ENCODE results near the gene BRD1. TPM values are rescaled to one million over a fixed set of nuclear protein-coding genes. Genes with fewer than 3 reads are reported as not detected.

Gene BRD1
- total RNA-seq, 2 experiments from 2014 or later = 49.9 to 56.6 TPM

DNA sequence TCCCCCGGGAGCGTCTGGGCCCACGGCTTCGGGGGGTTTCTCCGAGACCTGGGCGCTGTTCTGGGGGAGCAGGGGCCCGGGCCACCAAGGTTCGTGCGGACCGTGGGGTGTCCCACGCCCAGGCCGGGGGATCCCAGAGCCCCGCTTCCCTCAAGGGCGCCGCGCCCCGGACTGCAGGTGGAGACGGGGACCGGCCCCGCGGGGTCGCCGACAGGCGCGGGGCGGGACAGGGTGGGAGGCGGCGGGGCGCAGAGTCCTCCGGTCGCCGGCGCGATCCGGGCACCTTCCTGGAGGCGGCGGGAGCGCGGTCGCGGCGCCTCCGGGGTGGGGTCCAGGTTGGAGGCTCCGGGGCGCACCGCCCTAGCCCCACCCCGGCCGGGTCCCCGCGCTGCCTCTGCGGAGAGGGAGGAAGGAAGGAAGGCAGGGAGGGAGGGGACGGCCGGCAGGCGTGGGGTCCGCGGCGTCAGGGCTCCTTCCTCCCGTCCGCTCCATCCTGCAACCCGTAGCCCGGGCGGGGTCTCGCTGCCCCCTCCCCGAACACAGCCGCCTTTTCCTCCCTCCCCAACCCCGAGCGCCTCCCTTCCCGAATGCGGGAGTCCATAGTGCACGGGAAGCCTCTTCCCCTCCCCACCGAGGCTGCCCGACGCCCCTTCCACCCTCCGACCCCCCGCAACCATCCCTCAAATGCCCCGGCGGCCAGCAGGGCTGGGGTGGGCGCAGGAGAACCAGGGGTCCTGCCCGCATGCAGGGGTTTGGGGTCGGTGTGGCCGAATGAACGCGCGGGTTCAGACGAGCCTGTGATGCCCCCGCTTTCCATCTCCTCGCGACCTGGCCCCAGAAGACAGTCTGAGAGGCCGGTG is 21.7 kb upstream of the BRD1 start:
- Mint-ChIP-seq H3K9me3 (ENCODE audit: low read depth) (no peaks in the 10 kb centered on the region), H3K27me3 (peaks cover 45% of the 10 kb centered on the region), H3K4me3 (peak overlapping the region; percentile 46), H3K36me3 (no peaks in the 10 kb centered on the region), H3K27ac (no peak overlapping the region), H3K4me1 (peaks cover 19% of the 10 kb centered on the region)
- DNase-seq (no peak), ATAC-seq (no peak)
- CTCF ChIA-PET = no interaction called here

DNA sequence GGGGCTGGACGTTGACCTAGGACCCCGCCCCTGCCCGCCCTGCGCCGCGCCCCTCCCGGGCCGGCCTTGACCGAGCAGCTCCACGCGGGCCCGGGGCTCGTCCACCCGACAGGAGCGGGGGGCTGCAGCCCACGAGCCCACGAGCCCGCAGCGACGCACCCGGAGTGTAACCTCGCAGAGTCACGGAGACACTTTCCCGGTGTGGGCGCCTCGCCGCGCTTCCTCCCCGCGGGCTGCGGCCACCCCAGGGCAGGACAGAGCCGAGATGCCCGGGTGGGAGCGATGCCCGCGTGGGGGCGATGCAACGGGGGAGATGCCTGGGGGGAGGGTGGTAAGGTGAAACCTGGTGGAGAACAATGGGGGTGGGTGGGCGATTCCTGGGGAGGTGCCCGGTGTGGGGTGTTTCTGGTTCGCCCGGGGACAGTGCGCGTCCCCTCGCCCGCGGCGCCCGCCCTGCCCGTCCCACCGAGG is 21.1 kb upstream of the BRD1 start:
- Mint-ChIP-seq H3K4me3 (peak overlapping the region; percentile 24), H3K4me1 (peaks cover 19% of the 10 kb centered on the region), H3K9me3 (ENCODE audit: low read depth) (no peaks in the 10 kb centered on the region), H3K36me3 (no peaks in the 10 kb centered on the region), H3K27me3 (peaks cover 45% of the 10 kb centered on the region), H3K27ac (no peak overlapping the region)
- DNase-seq = no peak
- no peak for ATAC-seq
- CTCF ChIA-PET = interaction anchor here (1.9 kb wide), 1 partner anchor 10 kb away, joined by 7 read pairs; no protein-coding TSS in a partner anchor

DNA sequence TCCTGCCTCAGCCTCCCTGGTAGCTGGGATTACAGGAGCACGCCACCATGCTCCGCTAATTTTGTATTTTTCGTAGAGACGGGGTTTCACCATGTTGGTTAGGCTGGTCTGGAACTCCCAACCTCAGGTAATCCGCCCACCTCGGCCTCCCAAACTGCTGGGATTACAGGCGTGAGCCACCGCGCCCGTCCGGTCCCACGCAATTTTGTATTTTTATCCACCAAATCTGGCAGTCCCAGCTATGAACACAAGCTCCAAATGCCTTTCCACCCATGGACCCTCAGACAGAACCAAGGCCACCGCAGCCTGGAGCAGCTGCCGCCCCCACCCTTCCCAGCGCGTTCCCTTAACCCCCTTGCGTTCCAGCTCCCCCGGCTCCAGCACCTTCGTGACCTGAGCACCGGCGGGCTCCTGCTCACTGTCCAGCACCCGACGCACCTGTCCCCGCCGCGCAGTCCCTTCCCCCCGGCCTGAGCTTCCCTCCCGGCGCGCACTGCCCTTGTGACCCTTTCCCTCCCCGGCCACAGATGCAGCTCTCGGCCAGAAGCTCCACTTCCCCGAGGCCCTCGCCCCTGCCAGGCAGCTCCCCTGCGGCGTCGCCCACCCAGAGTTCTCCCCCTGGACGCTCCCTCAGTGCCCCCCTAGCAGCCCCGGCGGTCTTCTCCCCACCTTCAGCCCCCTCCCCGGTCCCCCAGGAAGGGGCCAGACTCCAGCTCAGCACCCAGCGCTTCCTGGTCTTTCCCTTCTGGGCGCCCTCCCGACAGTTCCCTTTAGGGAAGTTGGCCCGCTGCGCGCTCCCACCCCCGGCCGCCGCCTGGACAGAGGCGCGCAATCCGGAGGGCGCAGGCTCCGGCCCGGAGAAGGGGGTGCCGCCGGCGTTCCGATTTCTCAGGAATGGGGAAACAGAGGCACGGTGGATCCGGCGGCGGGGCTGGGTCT is 20.3 kb upstream of the BRD1 start:
- Mint-ChIP-seq H3K4me3 (peak overlapping the region; percentile 13), H3K4me1 (peaks cover 19% of the 10 kb centered on the region), H3K36me3 (no peaks in the 10 kb centered on the region), H3K27ac (no peak overlapping the region), H3K9me3 (ENCODE audit: low read depth) (no peaks in the 10 kb centered on the region), H3K27me3 (peaks cover 45% of the 10 kb centered on the region)
- DNase-seq = no peak
- CTCF ChIA-PET = interaction anchor here (1.5 to 1.9 kb wide), 2 partner anchors 9 to 182 kb away, joined by 3 to 7 read pairs; no protein-coding TSS in a partner anchor
- no peak for ATAC-seq

DNA sequence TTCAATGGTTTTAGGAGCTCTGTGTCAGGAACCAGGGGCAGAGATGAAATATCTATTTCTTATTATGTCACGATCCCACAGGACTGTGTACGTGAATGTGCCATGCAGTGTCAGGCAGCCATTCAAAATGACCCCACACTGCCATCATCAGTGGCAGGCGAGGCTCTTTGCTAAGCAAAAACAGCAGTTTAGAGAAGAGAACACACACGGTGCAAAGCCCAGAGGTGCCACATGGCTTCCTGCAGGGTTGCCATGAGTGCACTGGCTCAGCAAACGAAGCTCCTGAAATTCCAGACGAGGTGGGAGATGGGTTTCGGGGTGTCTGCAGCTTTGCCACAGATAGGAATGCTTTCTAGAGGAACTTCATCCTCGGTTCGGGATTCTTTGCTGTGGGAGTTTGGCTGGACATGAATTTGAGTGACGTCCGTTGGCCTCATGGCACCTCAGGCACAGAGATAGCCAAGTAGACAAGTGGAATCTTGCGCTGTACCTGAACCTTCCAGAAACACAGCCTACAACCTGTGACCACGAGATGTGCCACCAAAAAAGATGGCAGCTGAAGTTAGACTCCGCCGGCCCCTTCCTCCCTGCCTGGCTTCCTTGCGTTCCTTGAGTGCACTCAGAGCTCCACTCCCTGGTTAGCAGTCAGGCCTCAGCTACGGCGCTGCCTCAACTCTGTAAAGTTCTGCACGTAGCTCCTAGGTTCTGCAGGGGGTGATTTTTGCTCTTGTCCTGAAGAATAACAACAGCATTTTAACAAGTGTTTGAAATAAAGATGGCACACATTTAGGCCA is 18.2 kb upstream of the BRD1 start:
- CTCF ChIA-PET = no interaction called here
- DNase-seq (no peak), ATAC-seq (no peak)
- Mint-ChIP-seq H3K36me3 (no peaks in the 10 kb centered on the region), H3K27me3 (peaks cover 36% of the 10 kb centered on the region), H3K9me3 (ENCODE audit: low read depth) (no peaks in the 10 kb centered on the region), H3K4me1 (peaks cover 16% of the 10 kb centered on the region), H3K4me3 (no peak overlapping the region), H3K27ac (no peak overlapping the region)

DNA sequence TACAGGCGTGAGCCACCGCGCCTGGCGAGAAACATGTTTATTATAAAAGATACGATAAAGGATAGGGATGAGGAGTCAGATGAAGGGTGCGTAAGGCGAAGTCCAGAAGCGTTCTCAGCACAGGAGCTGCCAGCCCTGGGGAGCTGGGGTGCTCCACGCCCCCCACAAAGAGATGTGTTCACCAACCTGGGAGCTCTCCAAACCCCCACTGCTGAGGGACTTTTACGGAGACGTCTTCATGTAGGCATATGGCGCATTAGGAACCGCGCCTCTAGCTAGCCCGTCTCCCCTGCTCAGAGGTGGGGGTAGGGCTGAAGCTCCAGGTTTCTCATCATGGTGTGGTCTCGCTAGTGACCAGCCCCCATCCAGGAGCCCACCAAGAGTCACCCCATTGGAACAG is 17.6 kb upstream of the BRD1 start:
- no peak overlapping the region for H3K4me3 Mint-ChIP-seq
- ATAC-seq = no peak
- H3K9me3 Mint-ChIP-seq (ENCODE audit: low read depth) = no peaks in the 10 kb centered on the region
- H3K36me3 Mint-ChIP-seq = no peaks in the 10 kb centered on the region
- no peak for DNase-seq
- H3K4me1 Mint-ChIP-seq = peaks cover 14% of the 10 kb centered on the region
- peaks cover 32% of the 10 kb centered on the region for H3K27me3 Mint-ChIP-seq
- no peak overlapping the region for H3K27ac Mint-ChIP-seq
- CTCF ChIA-PET = no interaction called here

DNA sequence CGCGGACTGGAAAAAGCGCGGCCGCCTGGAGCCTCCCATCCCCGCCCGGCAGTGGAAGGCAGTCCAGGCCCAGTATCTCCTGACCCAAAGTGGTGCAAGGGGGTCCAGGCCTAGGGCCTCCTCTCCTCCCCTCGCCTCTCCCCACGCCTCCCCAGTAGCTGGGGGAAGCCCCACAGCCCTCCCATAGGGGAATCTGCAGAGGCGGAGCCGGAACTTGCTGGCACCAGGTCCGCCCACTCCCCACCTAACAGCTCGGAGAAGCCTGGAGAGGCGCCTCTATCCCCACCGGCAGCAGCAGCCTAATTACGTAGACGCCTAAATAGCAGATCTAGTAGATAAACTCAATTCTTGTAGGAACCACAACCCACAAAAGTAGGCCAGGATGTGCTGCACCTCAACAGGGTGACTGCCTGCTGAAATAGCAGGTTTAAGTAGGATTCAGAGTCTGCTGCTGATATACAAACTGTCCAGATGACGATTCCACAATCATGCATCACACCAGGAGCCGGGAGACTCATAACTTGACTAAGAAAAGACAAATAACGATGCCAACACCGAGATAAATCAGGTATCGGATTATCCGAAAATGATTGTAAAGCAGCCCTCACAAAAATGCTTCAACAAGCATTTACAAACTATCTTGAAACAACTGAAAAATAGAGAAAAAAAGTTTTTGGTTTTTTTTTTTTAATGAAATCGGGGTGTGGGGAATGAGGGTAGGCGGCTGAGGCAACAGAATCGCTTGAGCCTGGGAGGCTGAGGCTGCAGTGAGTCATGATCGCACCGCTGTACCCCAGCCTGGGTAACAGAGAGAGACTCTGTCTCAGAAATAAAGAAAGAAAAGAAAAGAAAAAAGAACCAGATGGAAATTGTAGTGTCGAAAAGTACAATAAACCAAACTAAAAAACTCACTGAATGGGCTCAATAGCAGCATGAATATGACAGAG is 11.4 kb upstream of the BRD1 start:
- DNase-seq (peak; percentile 94), ATAC-seq (peak; percentile 94)
- Mint-ChIP-seq H3K36me3 (peaks cover 1% of the 10 kb centered on the region), H3K4me3 (peak overlapping the region; percentile 74), H3K9me3 (ENCODE audit: low read depth) (no peaks in the 10 kb centered on the region), H3K27me3 (no peaks in the 10 kb centered on the region), H3K27ac (peak overlapping the region; percentile 96), H3K4me1 (peaks cover 37% of the 10 kb centered on the region)
- CTCF ChIA-PET = interaction anchor here (0.8 to 1.3 kb wide), 5 partner anchors 9 to 41 kb away, joined by 3 to 7 read pairs (median 4); no protein-coding TSS in a partner anchor

DNA sequence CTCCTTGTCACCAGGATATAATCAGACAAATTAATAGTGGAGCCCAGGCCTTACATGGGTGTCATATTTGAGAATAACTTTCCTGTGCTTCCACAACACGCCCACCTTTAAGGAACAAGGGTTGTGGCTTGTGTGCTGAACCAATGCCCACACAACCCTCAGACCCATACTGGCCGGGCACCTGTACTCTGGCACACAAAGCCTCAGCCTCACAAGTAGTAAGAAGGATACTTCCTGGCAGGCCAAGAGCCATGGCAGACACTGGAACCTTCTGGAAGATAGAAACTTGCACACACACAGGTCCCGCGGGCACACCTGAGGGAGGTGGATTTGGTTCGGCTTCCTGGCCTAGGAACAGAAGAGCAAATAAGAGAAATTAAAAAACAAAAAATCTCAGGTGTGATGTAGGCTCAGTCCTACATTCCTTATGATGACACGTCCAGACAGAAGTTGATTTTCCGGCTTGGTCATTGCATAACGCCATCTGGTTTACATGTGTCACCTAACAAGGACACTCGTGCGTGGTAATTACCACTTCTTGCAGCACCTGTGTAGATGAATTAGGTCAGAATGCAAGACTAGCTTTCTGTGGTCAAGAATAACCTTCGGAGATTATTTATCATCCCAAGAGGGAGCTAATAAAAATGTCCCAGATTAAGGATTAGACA is 5.8 kb upstream of the BRD1 start:
- Mint-ChIP-seq H3K36me3 (no peaks in the 10 kb centered on the region), H3K4me1 (peaks cover 30% of the 10 kb centered on the region), H3K27ac (no peak overlapping the region), H3K9me3 (ENCODE audit: low read depth) (no peaks in the 10 kb centered on the region), H3K27me3 (peaks cover 3% of the 10 kb centered on the region), H3K4me3 (no peak overlapping the region)
- DNase-seq (no peak), ATAC-seq (no peak)
- CTCF ChIA-PET = no interaction called here

DNA sequence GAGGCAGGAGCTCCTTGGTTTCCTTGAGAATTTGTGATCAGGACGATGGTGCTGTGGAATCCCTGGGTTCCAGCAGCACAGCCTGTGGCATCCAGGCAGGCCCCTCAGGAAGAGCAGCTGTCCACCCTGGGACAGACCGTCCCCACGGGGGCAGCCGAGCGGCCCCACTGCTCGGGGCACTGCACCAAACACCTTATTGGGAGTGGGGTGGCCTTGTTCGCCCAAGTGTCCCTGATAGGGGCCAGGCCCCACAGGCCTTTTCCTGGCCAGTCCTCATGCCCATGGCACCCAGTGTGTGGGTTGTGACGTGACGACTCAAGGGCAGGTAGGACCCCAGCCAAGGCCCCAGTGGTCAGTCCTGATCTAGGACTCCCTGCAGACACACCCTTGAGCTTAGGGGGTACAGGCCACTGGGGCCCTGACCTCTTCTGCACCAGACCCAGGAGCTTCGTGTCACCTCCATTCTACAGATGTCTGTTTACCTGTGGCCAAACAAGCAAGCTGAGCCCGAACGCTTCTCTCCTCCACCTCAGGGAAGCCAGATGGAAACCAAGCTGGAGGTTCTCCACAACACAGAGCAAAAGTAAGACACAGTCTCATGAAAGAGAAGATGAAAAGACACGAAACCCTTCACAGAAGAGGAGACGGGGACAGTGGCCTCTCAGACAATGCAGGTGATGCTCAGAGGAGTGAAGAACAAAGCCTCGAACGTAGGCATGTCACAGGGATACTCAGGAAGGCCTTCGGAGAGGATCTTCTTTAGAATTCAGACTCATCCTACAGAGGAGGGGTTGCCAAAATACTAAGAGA is 1.6 kb upstream of the BRD1 start:
- Mint-ChIP-seq H3K4me1 (peaks cover 36% of the 10 kb centered on the region), H3K27me3 (peaks cover 3% of the 10 kb centered on the region), H3K9me3 (ENCODE audit: low read depth) (no peaks in the 10 kb centered on the region), H3K27ac (peak overlapping the region; percentile 81), H3K36me3 (peaks cover 5% of the 10 kb centered on the region), H3K4me3 (peak overlapping the region; percentile 40)
- DNase-seq = no peak
- ATAC-seq = no peak
- CTCF ChIA-PET = interaction anchor here (1.6 to 1.7 kb wide), 2 partner anchors 9 to 11 kb away, joined by 3 to 4 read pairs; no protein-coding TSS in a partner anchor

DNA sequence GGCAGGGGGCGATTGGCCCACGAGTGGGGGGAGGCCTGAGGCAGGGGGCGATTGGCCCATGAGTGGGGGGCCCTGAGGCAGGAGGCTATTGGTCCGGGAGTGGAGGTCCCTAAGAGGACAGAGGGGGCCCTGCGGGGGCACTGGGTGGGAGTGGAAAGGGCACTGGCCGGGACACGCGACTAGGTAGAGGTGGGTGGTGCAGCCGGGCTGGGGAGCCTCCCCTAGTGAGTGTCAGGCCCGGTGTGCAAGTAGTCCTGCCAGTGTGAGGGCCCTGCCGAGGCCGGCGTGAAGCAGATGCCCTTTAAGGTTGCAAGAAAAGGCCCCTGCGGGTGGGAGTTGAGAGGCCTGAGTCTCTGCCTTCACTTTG is 909 bp upstream of the BRD1 start:
- peaks cover 41% of the 10 kb centered on the region for H3K4me1 Mint-ChIP-seq
- CTCF ChIA-PET = interaction anchor here (1.6 to 1.7 kb wide), 2 partner anchors 10 to 12 kb away, joined by 3 to 4 read pairs; no protein-coding TSS in a partner anchor

DNA sequence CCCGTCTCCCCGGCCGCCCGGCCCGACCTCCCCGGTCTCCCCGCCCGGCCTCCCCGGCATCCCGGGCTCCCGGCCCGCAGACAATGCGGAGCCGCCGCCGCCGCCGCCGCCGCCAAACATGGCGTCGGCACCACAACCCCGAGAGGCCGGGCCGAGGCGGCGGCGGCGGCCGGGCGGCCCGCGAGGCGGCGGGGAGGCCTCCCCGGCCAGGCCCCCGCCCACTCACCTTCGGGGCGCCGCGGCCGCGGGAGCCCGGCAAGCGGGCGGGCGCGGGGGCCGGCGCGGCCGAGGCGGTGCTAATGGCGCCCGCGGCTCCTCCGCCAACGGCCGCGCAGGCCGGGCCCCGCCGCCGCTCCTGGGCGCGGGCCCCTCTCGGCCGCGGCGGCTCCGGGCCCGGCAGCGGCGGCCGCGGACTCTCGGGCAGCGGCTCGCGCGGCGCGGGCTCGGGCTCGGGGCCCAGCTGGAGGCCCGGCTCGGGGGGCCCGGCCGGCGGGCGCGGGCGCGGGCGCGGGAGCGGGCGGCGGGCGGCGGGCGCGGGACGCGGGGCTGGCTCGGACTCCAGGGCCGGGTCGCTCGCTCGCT is 311 bp downstream of the BRD1 start:
- H3K36me3 Mint-ChIP-seq = peaks cover 21% of the 10 kb centered on the region
- H3K9me3 Mint-ChIP-seq (ENCODE audit: low read depth) = no peaks in the 10 kb centered on the region
- CTCF ChIA-PET = no interaction called here
- H3K4me3 Mint-ChIP-seq = peak overlapping the region; percentile 41
- ATAC-seq = peak; percentile 25
- peaks cover 3% of the 10 kb centered on the region for H3K27me3 Mint-ChIP-seq
- DNase-seq = no peak
- no peak overlapping the region for H3K27ac Mint-ChIP-seq
- peaks cover 41% of the 10 kb centered on the region for H3K4me1 Mint-ChIP-seq

More for the DNA sequence above, 909 bp upstream of the BRD1 start:
- Mint-ChIP-seq H3K36me3 (peaks cover 12% of the 10 kb centered on the region), H3K27ac (peak overlapping the region; percentile 65), H3K4me3 (peak overlapping the region; percentile 33), H3K9me3 (ENCODE audit: low read depth) (no peaks in the 10 kb centered on the region), H3K27me3 (peaks cover 3% of the 10 kb centered on the region)
- DNase-seq (no peak), ATAC-seq (no peak)
